ENCODE data around the gene SCUBE2.

Gene SCUBE2

DNA sequence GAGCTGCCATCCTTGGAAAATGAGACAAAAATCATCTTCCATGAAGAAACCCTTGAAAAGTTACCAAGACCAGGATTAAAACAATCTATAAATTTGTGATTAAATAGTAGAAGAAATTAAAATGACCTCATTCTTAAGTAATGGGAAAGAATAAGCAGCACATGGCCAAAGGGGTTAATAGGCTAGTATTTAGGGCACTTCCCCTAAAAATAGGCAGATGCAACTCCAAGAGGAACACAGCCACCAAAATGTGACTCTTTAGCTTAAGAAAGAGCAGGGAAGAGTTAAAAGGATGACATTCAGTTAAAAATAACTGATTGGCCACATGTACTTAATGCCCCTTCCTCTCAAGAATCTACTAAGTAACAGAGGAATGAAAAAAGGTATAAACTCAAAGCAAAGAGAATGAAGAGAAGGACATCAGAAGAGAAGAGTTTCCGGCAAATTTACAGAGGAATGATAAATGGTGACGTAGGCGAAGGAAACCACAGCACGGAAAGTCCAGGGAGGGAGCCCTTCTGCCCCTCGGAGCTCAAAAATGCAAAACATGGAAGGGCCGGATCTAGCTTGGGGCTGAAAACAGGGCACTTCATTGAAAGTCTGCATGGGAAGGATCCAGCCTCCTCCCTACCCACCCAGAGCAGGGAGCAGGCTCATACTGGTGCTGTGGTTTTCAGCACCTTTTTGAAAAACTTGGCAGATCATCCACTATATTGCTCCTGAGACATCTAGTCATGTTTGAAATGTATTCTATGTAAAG, 17.8 kb downstream of the SCUBE2 start:
- no peak for DNase-seq (ENCODE audit: low read depth)

DNA sequence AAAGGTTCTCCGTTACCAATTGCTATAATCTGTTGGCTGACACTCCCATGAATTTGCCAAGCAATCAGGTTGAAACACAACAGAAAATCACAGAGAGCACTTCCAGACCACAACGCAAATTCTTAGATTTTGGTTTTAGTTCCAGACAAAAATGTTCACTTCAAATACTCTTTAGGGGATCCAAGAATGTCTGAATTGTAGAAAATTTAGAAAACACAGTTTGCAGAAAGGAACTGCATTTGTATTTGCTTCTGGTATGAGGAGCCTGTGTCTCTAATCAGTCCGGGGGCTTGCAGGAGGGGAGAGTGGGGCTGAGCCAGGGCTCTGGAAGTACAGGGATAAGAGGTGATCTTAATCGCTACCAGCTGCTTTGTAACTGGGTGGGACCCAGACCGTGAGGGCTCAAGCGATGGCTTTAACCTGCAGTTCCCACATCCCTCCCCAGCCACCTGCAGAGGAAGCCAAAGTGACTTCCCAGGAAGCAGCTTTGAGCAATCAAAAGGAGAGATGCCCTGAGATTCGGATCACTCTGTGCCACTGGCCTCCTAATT, 18.7 kb downstream of the SCUBE2 start:
- no peak for DNase-seq (ENCODE audit: low read depth)

DNA sequence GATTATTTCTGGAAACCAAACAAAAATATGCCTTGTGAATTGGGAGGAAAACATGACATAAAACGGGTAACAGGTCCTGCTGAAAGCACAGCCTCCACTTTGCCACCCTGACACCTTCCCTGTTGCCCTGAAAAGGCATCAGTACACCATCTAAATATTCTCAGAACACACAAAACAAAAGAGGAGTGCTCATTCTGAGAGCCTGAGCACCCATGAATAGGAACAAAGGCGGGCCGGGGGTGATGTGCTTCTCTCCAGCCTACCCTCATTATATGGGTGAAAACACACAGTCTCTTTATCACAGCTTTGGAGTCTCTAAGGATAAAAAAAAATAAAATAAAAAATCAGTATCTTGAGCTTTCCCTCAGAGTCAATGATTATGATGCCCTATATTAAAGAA, 19.7 kb downstream of the SCUBE2 start:
- no peak for DNase-seq (ENCODE audit: low read depth)

DNA sequence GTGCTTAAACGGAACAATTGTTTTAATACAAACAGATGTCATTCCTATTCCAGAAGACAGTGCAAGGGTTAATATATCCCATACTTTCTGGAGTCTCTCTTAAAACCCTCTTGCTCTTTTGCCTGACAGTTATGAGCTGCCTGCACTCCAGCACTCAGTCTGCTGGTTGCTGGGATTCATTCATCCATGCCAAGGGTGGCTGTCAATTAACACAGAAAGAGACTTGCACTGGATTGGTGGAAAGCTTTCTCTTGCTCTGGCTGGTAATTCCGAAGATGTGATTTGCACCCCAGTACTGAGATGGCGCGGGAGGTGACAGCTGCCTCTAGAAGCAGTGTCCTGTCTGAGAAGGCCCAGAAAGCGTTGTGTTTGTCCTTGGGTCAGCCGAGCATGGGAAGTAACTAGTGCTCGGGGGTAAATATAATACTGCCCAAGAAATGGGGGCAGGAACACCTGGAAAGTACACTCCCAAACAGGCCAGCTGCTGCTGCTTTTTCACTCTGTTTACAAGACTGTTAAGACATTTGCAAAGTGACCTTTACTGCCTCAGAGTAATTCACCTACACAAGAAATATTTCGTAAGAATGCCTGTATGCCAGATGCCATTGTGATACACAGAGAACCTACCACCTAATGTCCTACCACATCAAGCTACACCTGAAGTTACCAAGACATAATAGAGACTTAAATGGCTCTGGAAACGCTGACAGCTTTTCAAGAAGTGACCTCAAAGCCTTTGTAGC, 20.5 kb downstream of the SCUBE2 start:
- no peak for DNase-seq (ENCODE audit: low read depth)

DNA sequence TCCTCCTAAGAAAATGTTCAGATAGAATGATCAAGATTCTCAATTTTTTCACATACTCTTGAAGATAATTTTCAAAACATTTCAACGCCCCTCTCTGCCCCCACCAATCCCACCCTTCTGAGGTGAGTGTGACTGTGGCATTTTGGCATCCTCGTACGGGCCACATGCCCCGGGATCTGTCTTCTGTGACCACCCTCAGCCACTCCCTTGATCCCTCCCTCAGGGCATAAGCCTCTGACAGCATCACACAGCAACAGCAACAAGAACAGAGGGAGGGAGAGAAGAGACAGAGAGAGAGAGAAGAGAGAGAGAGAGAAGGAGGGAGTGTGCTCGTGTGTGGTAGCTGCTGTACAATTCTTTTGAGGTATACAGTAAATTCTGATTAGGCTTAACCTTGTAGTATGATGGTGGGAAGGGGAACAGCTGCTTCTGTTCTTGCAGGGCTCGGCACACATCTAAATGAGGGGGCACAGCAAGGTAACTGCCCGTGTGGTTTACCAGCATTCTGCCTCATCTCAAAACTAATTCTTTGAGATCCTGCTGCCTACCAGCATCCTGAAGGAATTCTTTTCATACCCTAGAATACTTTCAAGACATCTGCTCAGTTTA, 21.4 kb downstream of the SCUBE2 start:
- DNase-seq (ENCODE audit: low read depth): no peak

DNA sequence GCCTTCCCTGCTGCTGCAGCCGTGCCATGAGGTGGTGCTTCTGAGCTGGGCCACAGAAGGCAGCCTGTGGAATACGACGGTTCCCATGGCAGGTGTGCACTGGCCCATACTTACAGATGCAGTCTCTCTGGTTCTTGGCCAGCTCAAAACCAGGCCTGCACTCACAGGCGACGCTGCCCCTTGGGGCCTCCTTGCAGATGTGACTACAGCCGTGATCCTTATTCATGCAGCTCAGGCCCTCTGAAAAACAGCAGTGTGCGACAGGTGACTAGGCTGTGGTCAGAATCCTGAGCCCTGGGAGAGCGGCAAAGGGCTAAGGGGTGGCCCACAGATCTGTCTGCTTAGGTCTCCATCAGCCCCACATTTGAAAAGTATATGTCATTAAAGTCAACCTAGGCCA, 22.1 kb downstream of the SCUBE2 start:
- DNase-seq (ENCODE audit: low read depth): no peak

DNA sequence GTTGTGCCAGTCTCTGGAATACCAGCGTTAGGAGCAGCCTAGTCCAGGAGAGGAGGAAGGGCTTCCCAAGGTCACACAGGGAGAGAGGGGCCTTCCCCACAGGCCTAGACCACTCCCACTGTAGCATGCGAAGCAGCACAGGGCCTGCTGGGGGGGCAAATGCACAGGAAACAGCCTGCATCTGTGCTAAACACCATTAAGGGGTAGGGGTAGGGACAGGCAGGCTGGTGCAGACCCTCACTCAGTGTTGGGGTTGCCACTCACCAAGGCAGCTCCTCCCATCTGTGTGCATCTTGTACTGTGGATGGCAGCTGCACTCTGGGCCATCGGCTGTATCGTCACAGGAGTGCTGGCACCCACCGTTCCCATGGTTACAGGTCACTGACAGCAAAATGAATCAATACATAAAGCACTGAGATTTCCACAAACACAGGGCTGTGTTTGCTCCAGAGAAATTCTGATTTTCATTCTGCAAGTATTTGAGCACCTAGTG, 24.9 kb downstream of the SCUBE2 start:
- DNase-seq (ENCODE audit: low read depth): no peak

DNA sequence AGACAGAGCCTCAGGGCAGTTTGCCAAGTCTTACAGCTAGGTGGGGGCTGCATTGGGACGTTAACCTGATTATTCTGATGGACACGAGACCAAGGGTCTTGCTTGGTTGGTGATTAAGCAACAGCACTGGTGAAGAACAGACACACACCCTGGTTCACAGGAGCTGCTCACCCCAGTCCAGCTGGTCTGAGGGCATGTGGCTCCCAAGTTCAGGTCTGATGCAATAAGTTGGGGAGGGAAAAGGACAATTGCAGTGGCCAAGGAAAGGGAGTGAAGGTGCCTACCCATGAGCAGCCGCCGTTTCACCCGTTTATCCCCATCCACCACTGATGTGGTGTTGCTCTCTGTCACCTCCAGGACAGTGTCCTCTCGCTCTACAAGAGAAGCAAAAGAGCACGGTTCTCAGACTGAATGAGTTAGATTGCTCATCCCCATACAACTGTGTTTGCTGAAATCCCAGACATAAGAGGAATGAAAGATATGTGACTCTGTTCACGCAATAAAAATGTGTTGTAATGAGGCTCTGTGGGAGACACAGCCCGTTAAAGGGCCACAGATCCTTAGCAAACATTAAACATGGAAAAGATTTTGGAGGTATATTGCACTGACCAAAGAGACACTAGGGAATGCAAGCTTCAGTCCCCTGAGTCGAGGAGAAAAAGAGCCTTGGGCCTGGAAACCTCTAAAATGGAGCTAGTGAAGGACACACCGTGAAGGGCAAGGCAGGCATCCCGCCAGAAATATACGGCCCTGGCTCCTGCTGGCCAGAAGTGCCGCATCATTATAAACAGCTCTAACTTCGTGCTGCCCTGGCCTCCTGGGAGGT, 25.6 kb downstream of the SCUBE2 start:
- no peak for DNase-seq (ENCODE audit: low read depth)

DNA sequence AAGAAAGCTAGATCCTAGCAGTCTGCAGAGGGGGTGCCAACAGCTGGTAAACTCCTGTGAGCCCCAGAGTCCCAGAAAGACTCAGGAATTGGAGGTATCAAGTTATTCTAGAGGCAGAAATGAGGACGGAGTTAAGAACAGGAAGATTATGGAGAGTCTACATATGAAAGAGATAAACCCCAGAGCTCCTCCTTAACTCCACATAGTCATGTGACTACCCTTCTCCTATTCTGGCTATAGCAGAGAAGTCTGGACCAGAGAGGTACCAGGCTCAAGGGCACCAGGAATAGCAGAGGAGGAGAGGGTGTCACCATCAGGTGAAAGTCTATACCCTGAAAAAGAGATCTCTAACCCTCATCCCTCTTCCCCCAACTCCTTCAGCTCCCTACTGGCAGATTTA, 29.6 kb downstream of the SCUBE2 start:
- DNase-seq (ENCODE audit: low read depth): no peak

DNA sequence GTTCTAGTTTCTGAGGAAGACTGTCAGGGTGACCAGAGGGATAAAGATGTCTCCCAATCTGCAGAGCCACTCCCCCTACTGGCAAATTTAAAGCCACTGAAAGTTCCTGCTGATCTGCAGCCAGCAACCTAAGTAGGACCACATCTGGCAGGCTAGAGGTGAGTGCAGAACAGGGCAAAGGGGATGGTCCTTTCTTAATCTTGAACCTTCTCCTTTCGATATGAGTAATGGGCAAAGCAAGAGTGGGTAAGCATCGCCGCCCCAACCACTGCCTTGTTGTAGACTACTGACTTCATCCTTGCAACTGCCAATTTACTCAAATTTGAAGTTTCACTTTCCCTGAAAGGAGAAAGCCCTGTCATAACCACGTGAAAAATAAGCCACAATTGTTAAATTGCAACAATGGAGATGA, 30.7 kb downstream of the SCUBE2 start:
- no peak for DNase-seq (ENCODE audit: low read depth)

DNA sequence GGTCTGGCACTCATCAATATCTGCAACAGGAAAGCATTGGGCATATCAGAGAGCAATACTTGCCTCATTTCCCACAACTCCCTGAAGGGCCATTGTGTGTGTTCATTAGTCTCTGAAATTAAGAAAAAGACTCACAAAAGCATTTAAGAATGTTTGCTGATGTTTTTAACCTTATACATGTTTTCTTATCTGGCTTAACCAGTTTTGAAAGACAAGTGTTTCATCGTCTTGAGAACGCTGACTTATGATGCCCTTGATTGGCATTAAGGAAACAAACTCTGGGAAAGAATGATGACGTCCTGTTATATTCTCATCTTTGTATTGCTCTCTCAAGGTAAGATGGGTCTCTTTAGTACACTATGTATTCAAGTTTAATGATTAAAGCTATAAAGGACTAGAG, 32.0 kb downstream of the SCUBE2 start:
- no peak for DNase-seq (ENCODE audit: low read depth)

DNA sequence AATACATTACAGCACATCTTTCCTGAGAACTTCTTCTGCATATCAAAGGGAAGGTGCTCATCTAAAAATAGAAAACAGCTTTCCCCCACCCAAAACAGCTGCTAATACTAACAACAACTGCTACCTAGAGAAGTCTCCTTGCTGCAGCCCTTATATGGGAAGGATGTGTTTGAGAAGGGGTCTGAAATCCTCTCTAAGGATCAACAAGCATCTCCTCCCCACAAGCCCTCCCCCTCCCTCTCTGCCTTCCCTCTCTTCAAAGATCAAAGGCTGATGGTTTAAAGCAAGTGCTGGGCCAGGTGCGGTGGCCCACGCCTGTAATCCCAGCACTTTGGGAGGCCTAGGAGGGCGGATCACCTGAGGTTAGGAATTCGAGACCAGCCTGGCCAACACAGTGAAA, 33.5 kb downstream of the SCUBE2 start:
- no peak for DNase-seq (ENCODE audit: low read depth)

DNA sequence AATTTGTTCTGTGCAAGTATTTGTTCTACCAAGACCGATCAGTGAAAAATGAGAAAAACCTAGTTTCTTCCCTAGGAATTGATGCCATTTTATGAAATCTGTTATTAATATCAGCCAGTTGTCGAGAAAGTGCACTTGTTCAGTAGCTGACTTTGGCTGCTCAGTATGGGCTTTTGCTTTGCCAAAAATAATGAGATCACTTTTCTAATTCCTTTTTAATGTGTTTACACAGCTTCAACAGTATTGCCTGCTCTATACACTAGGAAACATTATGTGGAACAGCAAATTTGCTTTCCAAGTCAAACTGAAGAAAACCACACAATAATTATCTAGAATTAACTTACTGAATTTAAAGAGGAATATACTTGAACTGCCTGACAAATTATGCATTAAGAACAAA, 34.4 kb downstream of the SCUBE2 start:
- DNase-seq (ENCODE audit: low read depth): no peak

DNA sequence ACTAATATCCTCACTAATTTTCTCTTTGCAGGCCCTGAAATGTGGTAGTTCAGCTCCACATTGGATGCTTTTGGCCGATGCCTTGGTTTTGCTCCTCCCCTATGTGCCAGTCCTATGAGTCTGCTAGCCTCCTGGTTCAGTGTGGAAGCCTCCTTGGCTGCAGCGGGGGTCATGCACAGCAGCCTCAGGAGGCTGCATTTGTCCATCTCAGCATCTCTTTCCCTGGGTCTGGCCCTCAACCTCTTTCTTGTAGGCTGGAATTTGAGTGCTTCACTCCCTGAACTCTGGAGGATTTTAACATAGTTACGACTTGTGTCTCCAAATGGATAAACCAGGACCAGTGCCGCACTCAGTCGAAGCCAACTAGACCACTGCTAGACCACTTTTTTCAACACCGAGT, 34.9 kb downstream of the SCUBE2 start:
- no peak for DNase-seq (ENCODE audit: low read depth)

DNA sequence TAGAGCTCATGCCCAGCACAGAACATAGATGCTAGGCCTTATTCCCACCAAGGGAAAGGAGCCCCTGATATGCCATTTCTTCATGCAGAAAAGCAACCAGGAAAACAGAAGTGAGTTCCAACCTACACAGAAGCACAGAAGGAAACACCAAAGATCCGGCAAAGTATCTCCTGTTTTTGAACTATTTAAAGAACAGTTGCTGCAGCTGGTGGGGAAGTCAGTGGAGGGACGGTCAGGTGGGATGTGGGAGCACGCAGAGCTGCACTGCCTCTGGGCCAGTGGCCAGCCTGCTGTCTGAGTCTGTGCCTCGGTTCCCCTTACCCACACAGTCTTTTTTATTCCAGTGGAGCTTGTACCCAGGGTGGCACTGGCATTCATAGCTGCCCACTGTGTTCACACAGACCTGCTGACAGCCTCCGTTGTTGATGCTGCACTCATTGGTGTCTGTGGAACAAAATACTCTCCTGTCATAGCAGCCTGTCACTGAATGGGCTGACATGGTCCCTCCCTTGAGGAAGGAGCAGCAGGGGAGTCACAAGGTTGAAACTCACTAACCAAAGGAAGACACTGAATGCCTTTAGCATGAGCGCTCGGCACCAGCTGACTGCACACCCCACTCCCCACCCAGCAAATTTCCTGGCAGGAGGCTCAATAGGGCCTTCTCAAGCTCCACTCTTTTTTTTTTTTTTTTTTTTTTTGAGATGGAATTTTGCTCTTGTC, 37.9 kb downstream of the SCUBE2 start:
- no peak for DNase-seq (ENCODE audit: low read depth)

DNA sequence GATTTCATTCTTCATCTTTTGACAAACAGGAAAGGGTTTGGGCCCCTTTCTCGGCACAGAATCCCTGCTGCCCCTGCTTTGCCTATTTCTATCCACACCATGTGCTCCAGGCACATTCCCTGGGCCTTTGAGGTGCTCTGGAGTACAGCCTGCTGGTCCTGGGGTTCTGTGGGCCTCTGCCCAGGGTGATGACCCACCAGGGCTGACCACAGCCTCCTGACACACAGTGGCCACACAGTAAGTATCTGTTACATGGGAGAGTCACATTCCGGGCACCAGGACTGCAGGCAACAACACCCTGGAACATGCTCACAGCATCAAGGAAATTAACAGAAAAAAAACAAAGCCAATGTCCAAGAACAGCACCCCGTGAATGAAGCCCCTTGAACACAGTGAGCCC, 39.1 kb downstream of the SCUBE2 start:
- DNase-seq (ENCODE audit: low read depth): no peak

DNA sequence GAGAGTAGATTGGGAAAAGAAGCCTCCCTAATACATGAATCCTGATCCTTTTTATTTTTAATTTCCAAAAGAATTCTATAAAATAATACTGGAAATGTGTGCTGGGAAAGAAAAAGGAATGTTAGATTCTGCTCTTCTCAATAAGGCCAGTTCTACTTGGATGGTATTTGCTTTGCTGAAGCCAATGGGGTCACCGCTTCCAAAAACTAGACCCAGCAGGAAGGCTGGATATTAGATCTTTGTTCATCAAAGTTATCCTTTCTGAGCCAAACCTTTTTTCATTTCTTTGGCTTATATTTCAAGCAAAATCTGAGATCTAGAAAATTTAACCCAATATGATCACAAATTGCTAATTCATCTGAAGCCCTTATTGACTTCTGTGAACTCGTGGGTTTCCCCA, 41.4 kb downstream of the SCUBE2 start:
- no peak for DNase-seq (ENCODE audit: low read depth)

DNA sequence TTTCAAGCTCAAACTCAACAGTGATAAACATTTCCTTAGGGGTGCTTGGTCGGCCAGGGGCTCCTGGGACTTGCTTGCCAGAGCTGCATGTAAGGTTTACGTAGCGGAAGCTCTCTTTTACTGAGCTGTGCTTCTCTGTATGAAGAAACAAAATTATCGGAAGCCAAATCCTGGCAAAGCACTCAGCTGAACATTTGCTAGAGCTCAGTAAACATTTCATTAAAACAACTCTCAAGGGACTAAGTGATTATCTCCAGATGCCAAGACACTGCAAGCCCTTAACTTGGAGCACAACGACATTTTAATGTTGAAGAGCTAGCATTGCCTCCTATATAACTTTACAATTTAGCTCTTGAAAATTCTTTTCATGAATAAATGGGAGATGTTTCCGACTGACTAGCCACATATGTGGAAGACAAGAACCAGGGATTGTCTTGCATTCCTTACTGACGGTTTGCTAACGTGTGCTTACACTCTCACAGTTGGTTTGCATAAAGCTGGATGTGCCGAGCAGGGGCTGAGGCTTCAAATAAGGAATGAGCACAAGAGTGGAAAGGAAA, 43.4 kb downstream of the SCUBE2 start:
- DNase-seq (ENCODE audit: low read depth): no peak

DNA sequence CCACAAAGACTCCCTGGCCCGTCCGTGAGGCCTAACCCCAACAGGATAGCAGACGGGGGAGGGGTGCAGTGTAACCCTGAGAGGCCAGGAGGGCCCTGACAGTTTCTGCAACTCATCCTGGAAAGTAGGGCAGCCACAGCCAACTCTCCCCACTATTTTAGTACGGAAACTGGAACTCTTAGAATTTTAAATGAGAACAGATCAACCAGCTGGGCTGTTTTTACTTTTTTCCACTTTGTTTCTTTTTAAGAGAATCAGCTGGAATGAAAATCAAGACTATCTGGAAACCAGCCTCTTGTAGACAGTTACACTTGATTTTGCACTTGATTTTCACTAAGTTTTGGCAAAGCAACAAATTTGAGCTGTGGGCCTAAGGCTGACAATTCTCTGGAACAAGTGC, 44.9 kb downstream of the SCUBE2 start:
- DNase-seq (ENCODE audit: low read depth): no peak

DNA sequence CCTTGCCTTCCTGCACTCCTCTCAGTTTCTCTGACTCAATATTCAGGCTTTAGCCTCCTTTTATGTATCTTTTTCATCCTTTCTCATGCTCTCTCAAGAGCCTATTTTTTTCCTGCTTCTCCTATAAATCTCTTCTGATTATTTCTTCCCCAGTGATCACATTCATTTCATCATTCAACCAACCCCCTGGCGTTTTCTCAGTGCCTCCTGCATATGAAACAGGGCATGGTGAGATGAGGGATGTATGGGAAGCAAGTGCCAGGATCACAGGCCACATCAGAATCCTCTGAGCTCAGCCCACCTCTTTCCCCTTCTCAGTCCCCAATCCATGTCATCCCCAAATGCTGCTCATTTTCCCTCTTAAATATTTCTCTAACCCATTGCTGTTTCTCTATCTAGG, 48.9 kb downstream of the SCUBE2 start:
- DNase-seq (ENCODE audit: low read depth): no peak

DNA sequence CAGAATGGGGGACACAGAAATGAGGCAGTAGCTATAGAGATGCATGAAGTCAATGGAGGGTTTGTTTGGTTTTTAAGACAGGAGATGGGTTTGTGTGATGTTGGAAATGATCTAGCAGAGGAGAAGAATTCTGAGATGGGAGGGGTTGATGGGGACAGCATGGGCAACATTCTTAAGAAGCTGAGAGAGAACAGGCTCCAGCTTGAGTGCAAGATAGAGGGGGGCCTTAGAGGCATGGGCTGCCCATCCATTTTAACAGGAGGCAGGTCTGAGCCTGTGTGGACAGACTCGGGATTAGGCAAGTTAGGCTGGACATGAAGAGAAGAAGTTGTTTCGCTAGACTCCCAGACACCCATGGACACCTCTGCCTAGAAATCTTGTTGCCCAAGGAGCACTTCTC, 49.7 kb downstream of the SCUBE2 start:
- DNase-seq (ENCODE audit: low read depth): no peak

Measured in activated T-cell treated with anti-CD3 and anti-CD28 coated beads for 1 hour (primary cell).